ENCODE data around the gene ZSCAN29. TPM values are rescaled to one million over a fixed set of nuclear protein-coding genes. Genes with fewer than 3 reads are reported as not detected.

The ZSCAN29 gene
- 10 to 100 TPM; 25.3 to 42.8 TPM for total RNA-seq
- polyA plus RNA-seq (ENCODE audit: insufficient read depth, low read depth, low replicate concordance), result 62.5 TPM
- long read RNA-seq, donor 1, result 0 reads
- long read RNA-seq, donor 2, result 0 reads

- 4 to 14% methylated on average over 12 to 66 of the region's 66 CpGs for WGBS, 2 donors
- Histone ChIP-seq H3K27ac (peak within 1 kb of the TSS; percentile 42 to 73), H3K4me3 (peak within 1 kb of the TSS; percentile 95), H3K9me3 (no peaks in the 10 kb centered on the region), H3K27me3 (no peaks in the 10 kb centered on the region), H3K36me3 (ENCODE audit: low read depth, missing control alignments) (no peaks in the 10 kb centered on the region), H3K4me1 (peaks cover 11% of the 10 kb centered on the region)
- intact Hi-C loops (cut with DNase I; ENCODE audit: low total_unique reads), result no loop called here
- peak; percentile 84 for DNase-seq
- TF ChIP-seq POLR2A (IDR thresholded peaks at IDR 0.05), result no peak
- no peak for TF ChIP-seq CTCF (IDR thresholded peaks at IDR 0.05)
These were observed at the start of gene ZSCAN29, which contains the start of gene TUBGCP4 for GRCh38 chr15:43370975-43371974. Gene ZSCAN29 (minus strand): TSS chr15:43371043. CDS start chr15:43369913, 1,130 bp downstream. Gene TUBGCP4 (plus strand): TSS chr15:43371101. CDS start chr15:43371355, 254 bp downstream.

- Histone ChIP-seq H3K27me3 (no peaks in the 10 kb centered on the region), H3K4me3 (no peak overlapping the region), H3K36me3 (ENCODE audit: low read depth, missing control alignments) (no peaks in the 10 kb centered on the region), H3K9me3 (no peaks in the 10 kb centered on the region), H3K4me1 (no peaks in the 10 kb centered on the region), H3K27ac (no peak overlapping the region)
- intact Hi-C loops (cut with DNase I; ENCODE audit: low total_unique reads), result no loop called here
- TF ChIP-seq CTCF (IDR thresholded peaks at IDR 0.05) (no peak), POLR2A (IDR thresholded peaks at IDR 0.05) (no peak)
- WGBS, 2 donors, result 80 to 82% methylated on average over 10 of the region's 10 CpGs
- no peak for DNase-seq
These were observed 49.6 kb upstream of the ZSCAN29 start for GRCh38 chr15:43420435-43420834.

- Histone ChIP-seq H3K36me3 (ENCODE audit: low read depth, missing control alignments) (no peaks in the 10 kb centered on the region), H3K9me3 (no peaks in the 10 kb centered on the region), H3K27me3 (no peaks in the 10 kb centered on the region), H3K4me1 (no peaks in the 10 kb centered on the region), H3K4me3 (no peak overlapping the region), H3K27ac (no peak overlapping the region)
- TF ChIP-seq POLR2A (IDR thresholded peaks at IDR 0.05) (no peak), CTCF (IDR thresholded peaks at IDR 0.05) (no peak)
- intact Hi-C loops (cut with DNase I; ENCODE audit: low total_unique reads), result no loop called here
- DNase-seq, result no peak
These were observed 43.4 kb upstream of the ZSCAN29 start for GRCh38 chr15:43414196-43414595.

- no peak for DNase-seq
- no peaks in the 10 kb centered on the region for H3K9me3 ChIP-seq
- TF ChIP-seq CTCF (IDR thresholded peaks at IDR 0.05), result no peak
- no peak for TF ChIP-seq POLR2A (IDR thresholded peaks at IDR 0.05)
These were observed 41.3 kb upstream of the ZSCAN29 start for GRCh38 chr15:43412096-43412495.

More at GRCh38 chr15:43412096-43412495, 41.3 kb upstream of the ZSCAN29 start:
- WGBS, 2 donors, result 86 to 93% methylated on average over 1 of the region's 1 CpG
- intact Hi-C loops (cut with DNase I; ENCODE audit: low total_unique reads), result no loop called here
- no peaks in the 10 kb centered on the region for H3K4me1 ChIP-seq
- no peak overlapping the region for H3K4me3 ChIP-seq
- no peak overlapping the region for H3K27ac ChIP-seq
- no peaks in the 10 kb centered on the region for H3K27me3 ChIP-seq
- H3K36me3 ChIP-seq (ENCODE audit: low read depth, missing control alignments), result no peaks in the 10 kb centered on the region
